Measurements from ENCODE around the gene LBX2. TPM values are rescaled to one million over a fixed set of nuclear protein-coding genes. Genes with fewer than 3 reads are reported as not detected.

The LBX2 gene
- total RNA-seq, 1 donor from 2014 or later: 0.69 TPM

- Mint-ChIP-seq H3K4me1 (peaks cover 28% of the 10 kb centered on the region), H3K4me3 (peak overlapping the region; percentile 66), H3K27me3 (peaks cover 59% of the 10 kb centered on the region), H3K36me3 (ENCODE audit: low read depth) (no peaks in the 10 kb centered on the region), H3K9me3 (no peaks in the 10 kb centered on the region), H3K27ac (no peak overlapping the region)
- ChIA-PET CTCF (interaction anchor here (1.1 kb wide), 1 partner anchor 8 kb away, joined by 3 read pairs; the partner anchor contains the start of gene PCGF1), POLR2A (interaction anchor here (0.9 to 3.9 kb wide), 5 partner anchors 8 to 58 kb away, joined by 3 to 18 read pairs (median 8); partner anchors contain the start of genes AUP1, HTRA2, PCGF1 and WBP1)
- ATAC-seq (ENCODE audit: low read depth) (no peak), DNase-seq (peak; percentile 26)
- intact Hi-C loops (cut with micrococcal nuclease): loop anchor here (2.0 to 10.0 kb wide), 2 partner anchors 17 to 341 kb away; partner anchors contain the start of genes LBX2 and MOB1A
- no peak for TF ChIP-seq CTCF (IDR thresholded peaks at IDR 0.05)
These were observed 16.0 kb upstream of the LBX2 start for GRCh38 chr2:74515271-74515980.

GRCh38 chr2:74514368-74515270 lies 15.2 kb upstream of the LBX2 start, which contains the start of gene TLX2:
TSS of gene TLX2 (plus strand) at chr2:74514450. CDS start at chr2:74514807, 357 bp downstream.
- ATAC-seq (ENCODE audit: low read depth): no peak
- CTCF ChIA-PET: interaction anchor here (1.3 kb wide), 1 partner anchor 73 kb away, joined by 3 read pairs; no protein-coding TSS in a partner anchor
- intact Hi-C loops (cut with micrococcal nuclease): loop anchor here (2.0 to 10.0 kb wide), 2 partner anchors 16 to 340 kb away; partner anchors contain the start of genes LBX2 and MOB1A
- Mint-ChIP-seq H3K9me3 (no peaks in the 10 kb centered on the region), H3K4me1 (peaks cover 28% of the 10 kb centered on the region), H3K27me3 (peaks cover 52% of the 10 kb centered on the region), H3K27ac (no peak within 1 kb of the TSS), H3K4me3 (peak within 1 kb of the TSS; percentile 66), H3K36me3 (ENCODE audit: low read depth) (no peaks in the 10 kb centered on the region)
- DNase-seq: peak; percentile 30
- POLR2A ChIA-PET: interaction anchor here (0.6 to 3.9 kb wide), 6 partner anchors 7 to 265 kb away, joined by 3 to 18 read pairs (median 3); partner anchors contain the start of genes MOGS and MRPL53
- TF ChIP-seq CTCF (IDR thresholded peaks at IDR 0.05): no peak

- H3K27me3 Mint-ChIP-seq: peaks cover 49% of the 10 kb centered on the region
- TF ChIP-seq CTCF (IDR thresholded peaks at IDR 0.05): no peak
- no peaks in the 10 kb centered on the region for H3K9me3 Mint-ChIP-seq
- peak overlapping the region; percentile 28 for H3K4me3 Mint-ChIP-seq
- ChIA-PET POLR2A (interaction anchor here (0.6 to 3.9 kb wide), 7 partner anchors 8 to 264 kb away, joined by 3 to 18 read pairs (median 3); partner anchors contain the start of genes DQX1, MOGS and MRPL53), CTCF (interaction anchor here (0.8 to 1.3 kb wide), 2 partner anchors 73 to 75 kb away, joined by 3 read pairs; no protein-coding TSS in a partner anchor)
- H3K27ac Mint-ChIP-seq: no peak overlapping the region
- peaks cover 28% of the 10 kb centered on the region for H3K4me1 Mint-ChIP-seq
- H3K36me3 Mint-ChIP-seq (ENCODE audit: low read depth): no peaks in the 10 kb centered on the region
- intact Hi-C loops (cut with micrococcal nuclease): loop anchor here (2.0 to 10.0 kb wide), 2 partner anchors 15 to 339 kb away; partner anchors contain the start of genes LBX2 and MOB1A
- DNase-seq: no peak
- ATAC-seq (ENCODE audit: low read depth): no peak
These were observed 14.4 kb upstream of the LBX2 start for GRCh38 chr2:74513605-74514367.

GRCh38 chr2:74512744-74513604 lies 13.6 kb upstream of the LBX2 start:
- Mint-ChIP-seq H3K27me3 (peaks cover 41% of the 10 kb centered on the region), H3K36me3 (ENCODE audit: low read depth) (no peaks in the 10 kb centered on the region), H3K9me3 (no peaks in the 10 kb centered on the region), H3K27ac (no peak overlapping the region), H3K4me3 (peak overlapping the region; percentile 28), H3K4me1 (peaks cover 34% of the 10 kb centered on the region)
- CTCF ChIA-PET: interaction anchor here (0.8 kb wide), 1 partner anchor 76 kb away, joined by 3 read pairs; no protein-coding TSS in a partner anchor
- no peak for TF ChIP-seq CTCF (IDR thresholded peaks at IDR 0.05)
- DNase-seq (no peak), ATAC-seq (ENCODE audit: low read depth) (no peak)
- intact Hi-C loops (cut with micrococcal nuclease): loop anchor here (10.0 kb wide), 1 partner anchor 338 kb away; the partner anchor contains the start of gene MOB1A
- POLR2A ChIA-PET: interaction anchor here (0.7 to 3.9 kb wide), 8 partner anchors 9 to 263 kb away, joined by 3 to 18 read pairs (median 4); partner anchors contain the start of gene DQX1

Data from activated B cell treated with CpG ODN at 0.5 μM for 24 hours (primary cell).